TTC549 (cell line): ENCODE data around the gene DACH2.

Source experiments
- FAIRE-seq: peaks from 2 replicates; lab custom pipeline; 2012; peaks lifted over from hg19 to GRCh38; lab: Jason Lieb, UNC

DACH2 gene

DNA sequence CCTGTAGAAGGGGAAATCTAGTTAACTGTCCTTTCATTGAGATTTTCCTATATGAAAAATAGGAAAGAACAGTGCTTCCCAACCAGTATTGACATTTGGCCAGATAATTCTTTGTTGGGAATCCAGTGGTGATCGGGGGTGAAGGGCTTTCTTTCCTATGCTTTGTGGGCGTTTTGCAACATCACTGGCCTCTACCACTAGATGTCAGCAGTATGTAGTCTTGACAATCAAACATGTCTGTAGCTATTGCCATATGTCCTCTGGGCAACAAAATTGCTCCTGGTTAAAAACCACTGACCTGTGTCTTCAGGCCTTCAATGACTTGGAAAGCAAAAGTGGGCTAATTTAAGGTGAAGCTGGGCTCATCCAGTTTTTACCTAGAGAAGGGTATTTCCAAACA, 658.5 kb downstream of the DACH2 start:
- FAIRE-seq = no peak

DNA sequence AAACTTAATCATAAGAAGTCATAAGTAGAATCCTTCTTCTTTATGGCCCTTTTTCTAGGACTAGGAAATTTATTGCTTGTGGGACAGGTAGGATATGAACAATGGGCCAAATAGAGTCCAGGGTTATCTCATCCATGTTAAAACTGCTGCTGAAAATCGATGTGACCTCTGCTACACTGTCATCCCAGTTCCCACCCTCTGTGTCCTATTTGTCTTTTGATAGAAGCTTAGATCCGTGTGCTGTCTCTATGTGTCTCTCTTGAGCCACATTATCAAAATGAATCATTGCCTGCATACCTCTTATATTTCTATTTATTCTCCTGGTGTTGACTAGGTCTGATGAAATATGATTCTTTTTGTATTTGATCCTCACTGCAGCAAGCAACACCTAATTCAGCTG, 661.4 kb downstream of the DACH2 start:
- FAIRE-seq = no peak

DNA sequence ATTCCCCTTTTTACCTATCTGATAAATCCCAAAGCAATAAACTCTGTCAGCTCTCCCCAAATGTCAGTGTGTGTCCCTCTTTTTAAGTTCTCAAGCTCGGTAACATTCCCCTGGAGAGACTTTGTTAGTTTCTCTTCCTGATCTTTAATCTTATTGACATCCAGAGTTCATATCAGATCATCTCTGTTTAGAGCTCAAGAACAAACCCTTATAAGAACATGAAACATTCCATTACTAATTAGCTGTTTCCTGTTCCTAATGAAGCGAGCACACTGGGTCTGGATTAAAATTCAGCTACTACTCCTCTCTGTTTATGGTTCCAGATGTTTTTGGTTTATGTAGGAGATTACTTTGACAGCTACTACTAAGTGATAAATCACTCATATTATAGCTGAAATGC, 681.5 kb downstream of the DACH2 start:
- FAIRE-seq = no peak

DNA sequence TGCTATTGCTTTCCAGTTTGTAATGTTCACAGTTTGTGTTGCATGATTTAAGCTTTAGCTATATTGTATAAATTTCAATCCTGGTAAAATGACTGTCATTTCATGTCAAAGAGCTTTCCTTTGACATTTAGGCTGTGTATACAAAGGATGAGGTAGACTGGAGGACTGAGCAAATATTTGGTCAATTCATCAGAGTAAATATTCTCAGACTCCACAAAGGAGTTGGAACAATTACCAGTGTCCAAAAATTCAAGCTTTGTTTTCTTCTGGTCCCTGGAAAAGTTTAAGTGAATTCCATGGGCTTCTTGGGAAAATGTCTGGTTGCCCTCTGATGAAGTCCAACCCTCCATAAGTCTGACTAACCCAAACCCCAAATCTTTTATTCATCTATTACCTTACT, 682.4 kb downstream of the DACH2 start:
- FAIRE-seq = no peak

DNA sequence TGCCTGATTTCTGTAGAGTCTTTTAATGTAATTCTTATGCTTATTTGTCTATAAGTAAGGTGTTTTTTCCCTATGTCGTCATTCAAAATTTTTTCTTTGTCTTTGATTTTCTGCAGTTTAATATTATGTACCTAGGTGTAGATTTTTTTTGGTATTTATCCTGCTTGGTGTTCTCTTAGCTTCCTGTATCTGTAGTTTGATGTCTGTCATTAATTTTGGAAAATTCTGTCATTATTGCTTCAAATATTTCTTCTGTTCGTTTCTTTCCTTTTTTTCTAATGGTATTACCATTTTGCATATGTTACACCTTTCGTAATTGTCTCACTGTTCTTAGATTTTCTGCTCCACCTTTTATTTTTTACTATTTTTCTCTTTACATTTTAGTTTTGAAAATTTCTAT, 696.9 kb downstream of the DACH2 start:
- no peak for FAIRE-seq
